ENCODE measurements around the gene VAC14. TPM values are rescaled to one million over a fixed set of nuclear protein-coding genes. Genes with fewer than 3 reads are reported as not detected.

The VAC14 gene
- total and polyA plus RNA-seq, 2 experiments from 2014 or later = 62.8 to 63.9 TPM

- H3K4me3 ChIP-seq = no peak overlapping the region
- no peaks in the 10 kb centered on the region for H3K27me3 ChIP-seq
- no peaks in the 10 kb centered on the region for H3K4me1 ChIP-seq (ENCODE audit: low read depth)
- peak overlapping the region; percentile 63 for H3K27ac ChIP-seq
- no peak for TF ChIP-seq CTCF (IDR thresholded peaks at IDR 0.05; ENCODE audit: low read depth, low read length)
- DNase-seq (ENCODE audit: low read depth in 1 of 2, low spot score in 1 of 2) = no peak
- H3K9me3 ChIP-seq (ENCODE audit: low read depth) = no peaks in the 10 kb centered on the region
- H3K36me3 ChIP-seq = no peaks in the 10 kb centered on the region
Observed at GRCh38 chr16:70751593-70751992, 49.4 kb downstream of the VAC14 start.

- no peak for TF ChIP-seq CTCF (IDR thresholded peaks at IDR 0.05; ENCODE audit: low read depth, low read length)
- Histone ChIP-seq H3K27ac (peak overlapping the region; percentile 63), H3K27me3 (no peaks in the 10 kb centered on the region), H3K4me3 (no peak overlapping the region), H3K9me3 (ENCODE audit: low read depth) (no peaks in the 10 kb centered on the region), H3K36me3 (no peaks in the 10 kb centered on the region), H3K4me1 (ENCODE audit: low read depth) (no peaks in the 10 kb centered on the region)
- DNase-seq (ENCODE audit: low read depth in 1 of 2, low spot score in 1 of 2) = peak; percentile 15 to 98
Observed at GRCh38 chr16:70750893-70751467, 50.0 kb downstream of the VAC14 start.

- TF ChIP-seq CTCF (IDR thresholded peaks at IDR 0.05; ENCODE audit: low read depth, low read length) = no peak
- Histone ChIP-seq H3K4me1 (ENCODE audit: low read depth) (no peaks in the 10 kb centered on the region), H3K9me3 (ENCODE audit: low read depth) (no peaks in the 10 kb centered on the region), H3K27me3 (no peaks in the 10 kb centered on the region), H3K27ac (peak overlapping the region; percentile 39), H3K36me3 (no peaks in the 10 kb centered on the region), H3K4me3 (no peak overlapping the region)
- peak in 1 of 2 donors; percentile 16 for DNase-seq (ENCODE audit: low read depth in 1 of 2, low spot score in 1 of 2)
Observed at GRCh38 chr16:70749681-70750601, 51.0 kb downstream of the VAC14 start.

GRCh38 chr16:70749006-70749678 is 51.8 kb downstream of the VAC14 start:
- no peaks in the 10 kb centered on the region for H3K9me3 ChIP-seq (ENCODE audit: low read depth)
- DNase-seq (ENCODE audit: low read depth in 1 of 2, low spot score in 1 of 2) = no peak
- H3K4me1 ChIP-seq (ENCODE audit: low read depth) = no peaks in the 10 kb centered on the region
- no peak overlapping the region for H3K4me3 ChIP-seq
- TF ChIP-seq CTCF (IDR thresholded peaks at IDR 0.05; ENCODE audit: low read depth, low read length) = no peak
- H3K36me3 ChIP-seq = no peaks in the 10 kb centered on the region
- no peak overlapping the region for H3K27ac ChIP-seq
- no peaks in the 10 kb centered on the region for H3K27me3 ChIP-seq

- H3K27me3 ChIP-seq = no peaks in the 10 kb centered on the region
- no peak overlapping the region for H3K27ac ChIP-seq
- H3K9me3 ChIP-seq (ENCODE audit: low read depth) = no peaks in the 10 kb centered on the region
- no peaks in the 10 kb centered on the region for H3K36me3 ChIP-seq
- peak in 1 of 2 donors; percentile 29 for DNase-seq (ENCODE audit: low read depth in 1 of 2, low spot score in 1 of 2)
- H3K4me3 ChIP-seq = no peak overlapping the region
- no peak for TF ChIP-seq CTCF (IDR thresholded peaks at IDR 0.05; ENCODE audit: low read depth, low read length)
- no peaks in the 10 kb centered on the region for H3K4me1 ChIP-seq (ENCODE audit: low read depth)
Observed at GRCh38 chr16:70747703-70748631, 53.0 kb downstream of the VAC14 start.

Measured in cardiac muscle cell (in vitro differentiated cells and primary cell).